Stomach smooth muscle (tissue), 2 donors: ENCODE measurements around the gene CASR.
"Not testable (repeated sequence)": the region's sequence is repeated elsewhere in the genome, so short reads cannot be mapped to it uniquely, and the experiment has no call there.

Experiments
- H3K27ac ChIP-seq: one replicate; pipeline ENCODE4 v1.7.0; 2013; ENCODE audit warnings: mild to moderate bottlenecking, low read length, inconsistent platforms
- H3K27me3 ChIP-seq, 2 donors: one replicate each; pipeline ENCODE4 v1.7.0; 2013; ENCODE audit warnings: low read length in 2 of 2; ENCODE audit not compliant: insufficient read depth in 2 of 2, control insufficient read depth in 1 of 2
- H3K36me3 ChIP-seq, 2 donors: one replicate each; pipeline ENCODE4 v1.7.0; 2013; ENCODE audit warnings: low read length in 2 of 2; ENCODE audit not compliant: control insufficient read depth in 2 of 2, insufficient read depth in 2 of 2
- H3K4me1 ChIP-seq: one replicate; pipeline ENCODE4 v1.7.0; 2013; ENCODE audit warnings: low read length; ENCODE audit not compliant: control insufficient read depth, insufficient read depth
- H3K4me3 ChIP-seq, 2 donors: one replicate each; pipeline ENCODE4 v1.7.0; 2013; ENCODE audit warnings: low read length in 2 of 2
- H3K9ac ChIP-seq, 2 donors: one replicate each; pipeline ENCODE4 v1.7.0; 2013; ENCODE audit warnings: low read length in 2 of 2, mild to moderate bottlenecking in 1 of 2
- H3K9me3 ChIP-seq, 2 donors: one replicate each; pipeline ENCODE4 v1.7.0; 2013; ENCODE audit warnings: low read length in 2 of 2; ENCODE audit not compliant: control insufficient read depth in 2 of 2
- donor health status: healthy.
- donor health status: Pancreatic carcinoma.

The CASR gene

GRCh38 chr3:122184591-122184929, 1.1 kb downstream of the CASR start:
- no peak overlapping the region for H3K4me3 ChIP-seq
- H3K36me3 ChIP-seq, result no peaks in the 10 kb centered on the region
- no peaks in the 10 kb centered on the region for H3K9me3 ChIP-seq
- H3K27me3 ChIP-seq, result peaks cover 5 to 27% of the 10 kb centered on the region in 2 donors
- no peaks in the 10 kb centered on the region for H3K4me1 ChIP-seq
- no peak overlapping the region for H3K9ac ChIP-seq
- H3K27ac ChIP-seq, result no peak overlapping the region

- H3K4me1 ChIP-seq, result no peaks in the 10 kb centered on the region
- no peak overlapping the region for H3K27ac ChIP-seq
- H3K27me3 ChIP-seq, result peaks cover 5 to 27% of the 10 kb centered on the region in 2 donors
- no peaks in the 10 kb centered on the region for H3K9me3 ChIP-seq
- H3K36me3 ChIP-seq, result no peaks in the 10 kb centered on the region
- no peak overlapping the region for H3K9ac ChIP-seq
- no peak overlapping the region for H3K4me3 ChIP-seq
Observed at GRCh38 chr3:122186372-122186771, 2.9 kb downstream of the CASR start.

- Histone ChIP-seq H3K4me1 (no peaks in the 10 kb centered on the region), H3K4me3 (no peak overlapping the region), H3K27me3 (peaks cover 3 to 22% of the 10 kb centered on the region in 2 donors), H3K27ac (no peak overlapping the region), H3K9ac (no peak overlapping the region), H3K9me3 (no peaks in the 10 kb centered on the region), H3K36me3 (no peaks in the 10 kb centered on the region)
Observed at GRCh38 chr3:122188737-122189136, 5.3 kb downstream of the CASR start.

DNA sequence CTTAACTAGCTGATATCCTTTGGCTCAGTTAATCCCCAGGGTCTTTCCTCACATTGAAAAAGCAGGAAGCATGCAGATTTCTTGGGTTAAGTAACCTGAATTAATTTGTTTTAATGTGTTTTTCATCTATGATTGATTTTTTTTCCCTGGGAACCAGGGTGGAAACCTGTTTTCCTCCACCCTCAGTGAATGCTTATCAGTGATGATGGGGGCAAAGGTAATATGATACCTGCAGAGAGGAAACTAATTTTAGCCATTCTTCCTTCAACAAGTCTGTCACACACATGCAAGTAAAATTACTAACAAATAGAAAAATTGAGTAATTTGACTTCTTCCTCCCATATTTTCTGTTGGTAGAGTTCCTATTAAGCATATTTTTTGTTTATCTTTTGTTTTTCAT, 5.9 kb downstream of the CASR start:
- Histone ChIP-seq H3K9me3 (no peaks in the 10 kb centered on the region), H3K27me3 (peaks cover 3 to 17% of the 10 kb centered on the region in 2 donors), H3K27ac (no peak overlapping the region), H3K4me1 (no peaks in the 10 kb centered on the region), H3K4me3 (no peak overlapping the region), H3K9ac (no peak overlapping the region), H3K36me3 (no peaks in the 10 kb centered on the region)

GRCh38 chr3:122190525-122190924, 7.1 kb downstream of the CASR start:
- H3K36me3 ChIP-seq, result no peaks in the 10 kb centered on the region
- peaks cover 0 to 6% of the 10 kb centered on the region in 2 donors for H3K27me3 ChIP-seq
- no peaks in the 10 kb centered on the region for H3K9me3 ChIP-seq
- H3K4me3 ChIP-seq, result no peak overlapping the region
- no peaks in the 10 kb centered on the region for H3K4me1 ChIP-seq
- no peak overlapping the region for H3K9ac ChIP-seq
- no peak overlapping the region for H3K27ac ChIP-seq

GRCh38 chr3:122198966-122199365, 15.5 kb downstream of the CASR start:
- Histone ChIP-seq H3K27ac (no peak overlapping the region), H3K4me3 (no peak overlapping the region), H3K9me3 (no peaks in the 10 kb centered on the region), H3K27me3 (no peaks in the 10 kb centered on the region), H3K36me3 (no peaks in the 10 kb centered on the region), H3K9ac (no peak overlapping the region), H3K4me1 (no peaks in the 10 kb centered on the region)

- Histone ChIP-seq H3K4me1 (no peaks in the 10 kb centered on the region), H3K4me3 (no peak overlapping the region), H3K9me3 (no peaks in the 10 kb centered on the region), H3K36me3 (no peaks in the 10 kb centered on the region), H3K27me3 (no peaks in the 10 kb centered on the region), H3K9ac (no peak overlapping the region), H3K27ac (no peak overlapping the region)
Observed at GRCh38 chr3:122199552-122199951, 16.1 kb downstream of the CASR start.

GRCh38 chr3:122200661-122201060, 17.2 kb downstream of the CASR start:
- Histone ChIP-seq H3K9ac (no peak overlapping the region), H3K9me3 (no peaks in the 10 kb centered on the region), H3K27me3 (no peaks in the 10 kb centered on the region), H3K27ac (no peak overlapping the region), H3K4me3 (no peak overlapping the region), H3K36me3 (no peaks in the 10 kb centered on the region), H3K4me1 (no peaks in the 10 kb centered on the region)

GRCh38 chr3:122201476-122201875, 18.0 kb downstream of the CASR start:
- not testable (repeated sequence) for H3K36me3 ChIP-seq, H3K27me3 ChIP-seq, H3K4me1 ChIP-seq, H3K9me3 ChIP-seq, H3K27ac ChIP-seq, H3K9ac ChIP-seq, H3K4me3 ChIP-seq

DNA sequence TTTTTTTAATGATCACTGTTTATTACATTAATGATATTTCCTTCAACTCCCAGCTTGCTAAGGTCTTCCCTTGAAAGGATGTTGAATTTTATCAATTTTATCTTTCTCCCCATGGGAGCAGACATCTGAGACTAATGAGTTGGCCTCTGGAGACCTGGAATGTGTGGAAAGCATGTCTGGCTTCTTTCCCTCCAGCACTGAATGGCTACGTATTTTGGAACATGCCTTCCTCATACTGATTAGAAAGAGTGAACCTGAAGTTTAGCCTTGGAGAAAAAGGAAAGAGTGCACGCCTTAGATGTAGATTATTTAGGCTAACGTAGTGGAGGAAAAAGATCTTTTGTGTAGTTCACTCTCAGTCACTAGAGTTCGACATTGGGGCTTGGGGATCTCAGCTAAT, 25.1 kb downstream of the CASR start:
- H3K4me1 ChIP-seq, result no peaks in the 10 kb centered on the region
- H3K9me3 ChIP-seq, result no peaks in the 10 kb centered on the region
- H3K9ac ChIP-seq, result no peak overlapping the region
- H3K36me3 ChIP-seq, result no peaks in the 10 kb centered on the region
- no peaks in the 10 kb centered on the region for H3K27me3 ChIP-seq
- no peak overlapping the region for H3K27ac ChIP-seq
- no peak overlapping the region for H3K4me3 ChIP-seq

- H3K27me3 ChIP-seq, result no peaks in the 10 kb centered on the region
- H3K4me1 ChIP-seq, result no peaks in the 10 kb centered on the region
- H3K9me3 ChIP-seq, result no peaks in the 10 kb centered on the region
- no peak overlapping the region for H3K9ac ChIP-seq
- H3K36me3 ChIP-seq, result no peaks in the 10 kb centered on the region
- no peak overlapping the region for H3K4me3 ChIP-seq
- H3K27ac ChIP-seq, result no peak overlapping the region
Observed at GRCh38 chr3:122213650-122214049, 30.2 kb downstream of the CASR start.

DNA sequence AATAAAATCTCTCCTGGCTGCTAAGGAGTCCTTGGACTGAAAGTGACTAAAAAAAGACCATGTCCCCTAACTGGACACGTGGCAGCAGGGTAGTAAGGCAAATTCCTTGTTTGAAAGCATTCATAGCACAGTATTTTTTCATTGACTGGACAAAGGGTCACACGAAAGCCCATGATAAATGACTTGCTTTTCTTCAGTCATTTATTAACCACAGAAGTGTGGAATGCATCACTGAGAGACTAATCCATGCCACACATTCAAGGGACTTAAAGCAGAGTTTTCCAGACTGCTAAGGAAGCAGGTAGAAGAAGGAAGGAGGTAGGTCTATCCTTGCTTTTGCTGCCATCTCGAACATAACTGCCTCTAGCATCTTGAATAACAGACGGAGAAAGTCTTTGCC, 31.2 kb downstream of the CASR start:
- H3K36me3 ChIP-seq, result no peaks in the 10 kb centered on the region
- H3K4me1 ChIP-seq, result no peaks in the 10 kb centered on the region
- no peak overlapping the region for H3K4me3 ChIP-seq
- H3K9ac ChIP-seq, result no peak overlapping the region
- no peak overlapping the region for H3K27ac ChIP-seq
- no peaks in the 10 kb centered on the region for H3K27me3 ChIP-seq
- H3K9me3 ChIP-seq, result no peaks in the 10 kb centered on the region
